GM12873 (cell line): ENCODE data around the gene DTNBP1.

Experiments used
- TF ChIP-seq, protein P1 (sequence below): IDR thresholded peaks from 2 replicates; pipeline ENCODE4 v1.5.1; 2012; ENCODE audit warnings: low read depth, mild to moderate bottlenecking, moderate library complexity, low read length, control low read depth; ENCODE audit not compliant: insufficient read depth; ENCODE audit errors: missing control alignments

The DTNBP1 gene

GRCh38 chr6:15614277-15614676 lies 48.6 kb downstream of the DTNBP1 start:
- TF ChIP-seq, protein P1, sequence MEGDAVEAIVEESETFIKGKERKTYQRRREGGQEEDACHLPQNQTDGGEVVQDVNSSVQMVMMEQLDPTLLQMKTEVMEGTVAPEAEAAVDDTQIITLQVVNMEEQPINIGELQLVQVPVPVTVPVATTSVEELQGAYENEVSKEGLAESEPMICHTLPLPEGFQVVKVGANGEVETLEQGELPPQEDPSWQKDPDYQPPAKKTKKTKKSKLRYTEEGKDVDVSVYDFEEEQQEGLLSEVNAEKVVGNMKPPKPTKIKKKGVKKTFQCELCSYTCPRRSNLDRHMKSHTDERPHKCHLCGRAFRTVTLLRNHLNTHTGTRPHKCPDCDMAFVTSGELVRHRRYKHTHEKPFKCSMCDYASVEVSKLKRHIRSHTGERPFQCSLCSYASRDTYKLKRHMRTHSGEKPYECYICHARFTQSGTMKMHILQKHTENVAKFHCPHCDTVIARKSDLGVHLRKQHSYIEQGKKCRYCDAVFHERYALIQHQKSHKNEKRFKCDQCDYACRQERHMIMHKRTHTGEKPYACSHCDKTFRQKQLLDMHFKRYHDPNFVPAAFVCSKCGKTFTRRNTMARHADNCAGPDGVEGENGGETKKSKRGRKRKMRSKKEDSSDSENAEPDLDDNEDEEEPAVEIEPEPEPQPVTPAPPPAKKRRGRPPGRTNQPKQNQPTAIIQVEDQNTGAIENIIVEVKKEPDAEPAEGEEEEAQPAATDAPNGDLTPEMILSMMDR, result no peak

- TF ChIP-seq, protein P1, result no peak
Observed at GRCh38 chr6:15608396-15608795, 54.4 kb downstream of the DTNBP1 start.

DNA sequence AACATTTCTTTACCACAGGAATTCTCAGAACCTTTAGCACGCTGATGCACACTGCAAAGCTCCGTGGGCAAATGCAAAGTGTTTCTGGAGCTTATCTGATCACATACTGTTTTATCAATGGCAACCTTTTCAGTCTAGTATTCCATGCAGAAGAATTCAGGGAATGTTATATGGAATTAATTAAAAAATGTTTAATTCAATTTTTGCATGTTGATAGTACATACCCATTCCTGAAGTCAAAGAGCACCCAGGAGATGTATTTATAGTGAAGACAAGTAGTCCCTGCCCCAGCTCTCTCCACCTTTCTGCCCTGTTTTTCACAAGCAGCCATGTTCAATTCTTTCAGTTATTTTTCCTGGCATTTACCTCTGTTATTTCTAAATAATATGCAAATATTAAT lies 55.2 kb downstream of the DTNBP1 start:
- TF ChIP-seq, protein P1, result no peak

GRCh38 chr6:15606347-15606746 lies 56.5 kb downstream of the DTNBP1 start:
- TF ChIP-seq, protein P1, result no peak

DNA sequence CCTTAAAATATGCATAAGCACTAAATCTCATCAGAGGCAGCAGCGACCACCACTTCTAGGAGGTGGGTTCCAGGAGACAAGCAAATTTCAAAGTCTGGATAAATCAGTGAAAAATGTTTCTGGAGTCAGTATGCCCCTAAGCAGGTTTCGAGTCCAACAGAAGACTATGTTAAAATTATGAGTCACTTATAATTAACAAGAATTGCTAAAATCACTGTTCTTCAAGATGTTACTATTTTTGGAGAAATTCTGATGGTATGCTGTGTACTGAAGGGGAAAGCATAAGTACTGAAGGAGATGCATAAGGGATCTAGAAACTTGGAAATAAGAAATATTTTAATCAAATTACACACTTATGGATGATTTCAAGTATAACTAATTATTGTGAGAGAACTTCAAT lies 58.0 kb downstream of the DTNBP1 start:
- TF ChIP-seq, protein P1, result no peak

DNA sequence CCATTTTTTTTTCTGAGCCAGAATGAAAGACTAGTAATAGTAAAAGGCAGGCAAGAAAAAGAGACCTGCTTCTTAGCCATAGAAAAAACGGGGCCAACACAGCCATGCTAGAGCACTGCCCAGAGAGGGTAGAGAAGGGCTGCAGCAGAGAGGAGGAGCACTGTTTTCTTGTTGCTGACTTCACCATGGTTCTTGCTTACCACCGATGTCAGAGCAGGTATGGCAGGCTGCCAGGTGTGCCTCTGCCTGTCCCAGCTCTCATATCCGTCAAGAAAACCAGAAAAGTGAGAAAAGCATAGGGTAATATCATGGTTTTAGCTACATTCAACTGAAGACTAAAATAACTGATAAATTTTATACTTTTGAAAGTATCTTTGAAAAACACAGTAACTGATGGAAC lies 60.7 kb downstream of the DTNBP1 start:
- TF ChIP-seq, protein P1, result no peak

DNA sequence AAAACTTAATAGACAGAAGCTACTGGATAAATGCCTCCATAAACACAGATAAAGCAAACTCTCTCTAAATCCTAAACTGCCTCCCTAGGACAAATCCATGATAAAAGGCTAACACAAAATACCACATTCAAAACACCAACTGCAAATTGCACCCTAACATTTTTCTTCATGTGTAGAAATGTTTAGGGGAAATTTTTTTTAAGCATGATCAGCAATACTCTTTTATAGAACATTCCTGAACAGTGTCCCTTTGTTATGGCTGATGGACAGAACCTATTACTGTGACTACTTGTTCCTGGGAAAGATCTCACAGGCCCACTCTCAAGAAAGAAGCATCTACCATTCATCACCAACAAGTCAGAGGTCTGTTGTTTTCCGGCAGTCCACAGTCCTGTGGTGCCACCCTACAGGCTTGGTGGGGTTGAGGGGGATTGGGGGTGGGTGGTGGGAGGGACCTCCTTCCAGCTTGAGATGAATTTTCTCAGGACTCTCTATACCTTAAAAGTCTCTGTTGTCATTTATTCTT lies 64.5 kb downstream of the DTNBP1 start:
- TF ChIP-seq, protein P1, result no peak
